Tongue (tissue), 2 donors: ENCODE results near the gene DUOXA1. TPM values are rescaled to one million over a fixed set of nuclear protein-coding genes. Genes with fewer than 3 reads are reported as not detected.
"Not testable (repeated sequence)": the region's sequence is repeated elsewhere in the genome, so short reads cannot be mapped to it uniquely, and the experiment has no call there.

ENCODE experiments used
- DNase-seq: peaks from one replicate; pipeline ENCODE4 v3.0.0-alpha.2; 2015
- total RNA-seq: library from RNA; depleted of rRNA; stranded (reverse); fragments of >200 nt; gene quantifications from one replicate; pipeline ENCODE4 v1.2.3, GENCODE V29; 2014

The DUOXA1 gene
- total RNA-seq, 1 donor from 2014 or later, result 22.2 TPM

DNA sequence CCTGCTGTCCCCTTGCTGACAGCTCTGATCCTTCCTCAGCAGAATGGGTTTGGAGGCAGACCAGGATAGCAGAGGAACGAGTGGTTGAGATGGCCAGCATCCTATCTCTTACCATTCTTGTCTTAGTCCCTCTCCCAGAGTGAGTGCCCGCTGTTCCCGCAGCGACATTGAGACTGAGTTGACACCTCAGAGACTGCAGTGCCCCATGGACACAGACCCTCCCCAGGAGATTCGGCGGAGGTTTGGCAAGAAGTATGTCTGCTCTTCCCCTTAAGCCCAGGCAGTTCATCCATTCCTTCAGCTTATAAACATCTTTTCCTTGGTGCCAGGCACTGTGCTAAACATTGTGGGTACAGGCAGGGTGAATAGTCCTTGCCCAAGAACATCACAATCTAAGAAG, 21.3 kb upstream of the DUOXA1 start:
- DNase-seq, result no peak

DNA sequence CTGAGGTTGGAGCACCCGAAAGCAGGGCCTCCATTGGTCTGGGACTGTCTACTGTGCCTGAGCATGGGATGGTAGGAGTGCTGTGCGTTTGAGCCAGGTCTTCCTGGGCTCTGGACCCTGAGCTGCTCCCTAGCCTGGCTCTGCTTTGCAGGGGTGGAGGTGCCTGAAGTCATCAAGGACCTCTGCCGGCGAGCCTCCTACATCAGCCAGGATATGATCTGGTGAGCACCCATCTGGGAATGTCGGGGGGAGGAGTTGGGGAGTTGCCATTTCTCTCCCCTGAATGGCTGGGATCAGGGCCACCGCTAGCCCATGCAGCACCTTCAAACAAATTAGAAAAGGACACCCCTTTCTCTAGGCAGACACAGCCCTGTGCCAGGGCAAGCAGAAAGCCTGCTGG, 20.8 kb upstream of the DUOXA1 start:
- DNase-seq, result no peak

DNA sequence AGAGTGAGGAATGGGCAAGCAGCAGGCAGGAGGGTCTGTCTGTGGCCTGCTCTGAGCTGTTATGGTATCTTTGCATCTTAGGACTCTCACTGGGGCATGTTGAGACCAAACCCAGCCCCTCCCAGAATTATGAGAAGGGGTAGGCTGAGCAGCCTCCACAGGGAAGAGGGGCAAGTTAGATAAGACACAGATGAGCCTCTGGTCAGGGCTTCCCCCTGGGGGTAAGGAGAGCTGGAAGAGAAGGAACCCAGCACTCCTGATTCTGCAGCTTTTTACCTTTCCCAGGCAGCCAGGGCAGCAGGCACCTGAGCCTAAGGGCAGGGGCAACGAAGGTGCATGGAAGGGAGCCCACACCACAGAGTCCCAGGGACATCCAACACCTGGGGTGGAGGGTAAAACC, 19.4 kb upstream of the DUOXA1 start:
- DNase-seq, result no peak

DNA sequence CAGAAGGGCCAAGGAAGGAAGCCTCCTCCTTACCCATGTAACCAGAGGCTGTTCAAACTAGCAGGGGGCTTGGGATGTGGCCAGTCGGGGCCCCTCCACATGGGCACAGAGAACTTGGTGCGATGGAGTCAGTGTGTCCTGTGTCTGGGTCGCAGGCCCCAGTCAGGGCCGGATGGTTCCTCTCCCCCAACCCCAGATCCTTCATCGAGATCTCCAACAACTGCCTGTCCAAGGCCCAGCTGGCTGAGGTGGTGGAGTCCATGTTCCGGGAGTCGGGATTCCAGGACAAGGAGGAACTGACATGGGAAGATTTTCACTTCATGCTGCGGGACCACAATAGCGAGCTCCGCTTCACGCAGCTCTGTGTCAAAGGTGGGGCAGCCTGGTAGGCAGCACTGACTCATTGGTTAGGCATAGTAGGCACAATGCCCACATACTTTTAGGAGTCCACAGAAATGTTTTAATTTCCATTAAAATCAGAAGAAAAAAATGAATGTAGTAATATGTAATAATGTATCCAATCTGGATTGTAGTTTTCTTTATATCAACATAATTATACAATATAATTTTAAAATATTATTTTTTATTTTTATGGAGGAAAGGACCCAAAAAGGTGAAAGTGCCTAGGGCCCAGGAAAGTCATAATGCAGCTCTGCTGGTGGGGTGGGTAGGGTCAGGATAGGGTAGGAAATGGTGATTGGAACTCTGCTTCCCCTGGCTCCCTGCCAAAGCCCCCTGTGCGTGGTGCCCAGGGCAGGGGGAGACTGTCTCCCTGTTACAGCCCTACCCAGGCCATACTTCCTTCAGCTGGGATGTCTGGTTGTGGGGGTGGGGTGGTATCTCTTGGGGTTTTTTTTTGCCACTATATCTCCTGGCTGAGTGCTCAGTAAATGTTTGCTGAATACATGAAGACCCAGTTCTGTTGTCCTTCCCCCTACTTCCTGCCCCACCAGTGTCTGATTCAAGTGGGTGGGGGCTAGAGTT, 18.7 kb upstream of the DUOXA1 start:
- no peak for DNase-seq

DNA sequence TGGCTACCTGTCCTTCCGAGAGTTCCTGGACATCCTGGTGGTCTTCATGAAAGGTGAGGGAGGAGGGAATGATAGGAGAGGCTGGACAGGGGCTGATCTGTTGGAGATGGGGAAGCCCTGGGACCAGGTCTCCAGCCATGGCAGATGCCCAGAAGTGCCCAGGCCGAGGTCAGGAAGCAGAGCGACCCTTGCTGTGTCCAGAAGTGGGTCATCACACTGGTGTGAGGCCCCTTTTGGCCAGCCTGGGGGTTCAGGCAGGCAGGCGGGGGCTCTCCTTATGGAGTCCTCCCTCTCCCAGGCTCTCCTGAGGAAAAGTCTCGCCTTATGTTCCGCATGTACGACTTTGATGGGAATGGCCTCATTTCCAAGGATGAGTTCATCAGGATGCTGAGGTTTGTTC, 17.9 kb upstream of the DUOXA1 start:
- no peak for DNase-seq

DNA sequence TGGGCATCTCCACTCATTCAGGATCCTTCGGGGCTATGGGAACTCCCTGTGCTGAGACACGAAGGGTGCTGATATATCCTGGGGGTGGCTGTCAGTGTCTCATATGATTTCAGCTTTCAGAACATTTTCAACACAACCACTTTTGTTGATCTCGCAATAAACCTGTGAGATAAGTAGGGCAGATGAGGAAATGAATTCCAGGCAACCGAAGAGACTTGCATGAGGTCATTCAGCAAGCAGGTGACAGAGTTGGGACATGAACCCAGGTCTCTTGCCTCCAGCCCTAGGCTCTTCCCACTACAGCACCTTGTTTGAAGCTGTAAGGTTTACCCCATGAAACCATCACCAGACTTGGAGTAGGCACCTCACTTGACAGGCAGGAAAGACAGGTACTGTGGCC, 16.7 kb upstream of the DUOXA1 start:
- DNase-seq, result no peak

DNA sequence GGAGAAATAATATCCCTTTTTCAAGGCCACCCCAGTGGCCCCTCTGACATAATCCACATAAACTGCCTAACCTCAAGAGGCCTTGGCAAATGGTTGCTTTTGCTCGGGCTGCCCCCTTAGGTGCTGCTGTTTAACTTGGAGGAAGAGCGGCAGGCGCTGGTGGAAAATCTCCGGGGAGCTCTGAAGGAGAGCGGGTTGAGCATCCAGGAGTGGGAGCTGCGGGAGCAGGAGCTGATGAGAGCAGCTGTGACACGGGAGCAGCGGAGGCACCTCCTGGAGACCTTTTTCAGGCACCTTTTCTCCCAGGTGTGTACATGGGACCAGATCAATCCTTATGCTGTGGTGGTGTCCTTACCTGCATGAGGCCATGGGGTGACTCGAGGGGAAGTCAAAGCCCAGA, 15.1 kb upstream of the DUOXA1 start:
- DNase-seq, result no peak

DNA sequence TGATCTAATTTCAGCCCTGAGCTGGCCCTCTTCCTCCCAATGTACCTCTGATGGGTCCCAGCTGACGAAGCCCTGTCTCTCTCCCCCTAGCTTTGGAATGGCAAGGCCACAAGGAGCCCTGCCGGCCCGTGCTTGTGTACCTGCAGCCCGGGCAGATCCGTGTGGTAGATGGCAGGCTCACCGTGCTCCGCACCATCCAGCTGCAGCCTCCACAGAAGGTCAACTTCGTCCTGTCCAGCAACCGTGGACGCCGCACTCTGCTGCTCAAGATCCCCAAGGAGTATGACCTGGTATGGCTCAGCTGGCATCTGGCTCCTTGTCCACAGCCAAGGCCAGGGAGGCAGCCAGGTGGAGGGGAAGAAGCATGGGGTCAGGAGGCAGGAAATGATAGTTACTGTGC, 14.3 kb upstream of the DUOXA1 start:
- DNase-seq, result no peak

DNA sequence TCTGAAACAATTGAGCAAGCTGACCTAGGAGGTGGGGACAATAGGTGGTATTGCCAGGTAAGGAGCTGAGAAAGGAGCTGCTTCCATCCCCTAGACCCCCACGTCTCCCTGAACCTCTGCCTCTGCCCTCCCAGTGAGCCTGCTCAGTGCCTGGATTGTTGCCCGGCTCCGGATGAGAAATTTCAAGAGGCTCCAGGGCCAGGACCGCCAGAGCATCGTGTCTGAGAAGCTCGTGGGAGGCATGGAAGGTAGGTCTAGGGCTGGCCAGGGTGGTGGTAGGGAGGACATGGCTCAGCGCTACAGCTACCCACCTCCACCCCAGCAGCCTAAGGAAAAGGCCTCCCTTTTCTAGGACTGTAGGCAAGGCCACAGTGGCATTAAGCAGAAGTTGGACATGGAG, 13.4 kb upstream of the DUOXA1 start:
- no peak for DNase-seq

DNA sequence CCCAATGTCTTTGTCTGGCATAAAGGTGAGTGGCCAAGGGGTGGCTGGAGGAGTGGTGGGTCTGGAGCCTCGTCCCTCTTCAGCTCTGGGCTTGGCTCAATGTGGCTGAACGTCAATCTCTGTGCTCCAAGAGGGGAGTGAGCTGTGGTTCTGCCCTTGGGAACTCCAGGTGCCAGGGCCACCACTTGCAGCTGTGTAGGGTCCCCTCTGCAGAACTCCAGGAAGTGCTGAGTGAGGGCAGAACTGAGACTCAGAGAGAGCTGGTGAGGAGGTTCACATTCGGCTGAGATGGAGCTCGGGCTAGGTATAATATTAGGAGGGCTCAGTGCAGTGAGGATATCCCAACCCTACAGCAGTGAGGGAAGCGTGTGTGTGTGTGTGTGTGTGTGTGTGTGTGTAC, 11.7 kb upstream of the DUOXA1 start:
- DNase-seq, result no peak

DNA sequence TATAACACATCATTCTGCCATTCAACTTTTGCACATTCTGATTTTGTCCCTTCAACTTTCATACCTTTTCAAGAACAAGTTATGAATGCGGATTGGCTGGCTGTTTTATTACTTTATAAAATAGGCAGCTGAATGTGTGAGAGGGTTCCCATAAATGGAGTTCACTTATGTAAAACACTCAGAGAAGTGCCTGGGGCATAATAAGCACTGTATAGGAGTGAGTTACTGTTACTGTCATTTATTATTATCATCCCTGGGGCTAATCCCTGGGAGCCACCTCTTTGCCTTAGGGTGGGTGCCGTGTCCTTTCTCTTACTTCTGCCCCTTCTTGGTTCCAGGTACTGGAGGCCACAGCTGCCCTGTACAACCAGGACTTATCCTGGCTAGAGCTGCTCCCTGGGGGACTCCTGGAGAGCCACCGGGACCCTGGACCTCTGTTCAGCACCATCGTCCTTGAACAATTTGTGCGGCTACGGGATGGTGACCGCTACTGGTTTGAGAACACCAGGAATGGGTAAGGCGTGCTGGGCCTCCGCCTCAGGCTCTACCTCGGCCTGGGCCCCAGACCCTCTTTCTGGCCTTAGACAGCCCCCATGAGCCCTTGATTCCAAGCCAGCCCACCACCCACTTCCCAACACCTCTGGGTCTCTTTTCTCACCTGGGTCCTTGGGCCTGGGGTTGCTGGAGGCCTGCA, 11.0 kb upstream of the DUOXA1 start:
- no peak for DNase-seq

DNA sequence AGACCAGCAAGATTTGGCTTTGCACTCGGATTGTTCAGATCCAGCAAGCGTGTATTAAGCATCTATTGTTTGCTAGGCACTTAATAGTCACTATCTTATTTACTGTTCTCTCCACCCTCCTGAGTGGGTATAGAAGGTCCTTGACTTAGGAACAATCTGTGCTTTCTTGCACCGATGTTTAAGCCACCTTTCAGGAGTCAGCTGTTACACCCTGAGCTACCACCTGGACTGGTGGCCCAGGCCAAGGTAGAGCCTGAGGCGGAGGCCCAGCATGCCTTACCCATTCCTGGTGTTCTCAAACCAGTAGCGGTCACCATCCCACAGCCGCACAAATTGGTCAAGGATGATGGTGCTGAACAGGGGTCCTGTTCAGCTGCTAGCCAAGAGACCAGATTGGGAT, 10.1 kb upstream of the DUOXA1 start:
- DNase-seq, result no peak

DNA sequence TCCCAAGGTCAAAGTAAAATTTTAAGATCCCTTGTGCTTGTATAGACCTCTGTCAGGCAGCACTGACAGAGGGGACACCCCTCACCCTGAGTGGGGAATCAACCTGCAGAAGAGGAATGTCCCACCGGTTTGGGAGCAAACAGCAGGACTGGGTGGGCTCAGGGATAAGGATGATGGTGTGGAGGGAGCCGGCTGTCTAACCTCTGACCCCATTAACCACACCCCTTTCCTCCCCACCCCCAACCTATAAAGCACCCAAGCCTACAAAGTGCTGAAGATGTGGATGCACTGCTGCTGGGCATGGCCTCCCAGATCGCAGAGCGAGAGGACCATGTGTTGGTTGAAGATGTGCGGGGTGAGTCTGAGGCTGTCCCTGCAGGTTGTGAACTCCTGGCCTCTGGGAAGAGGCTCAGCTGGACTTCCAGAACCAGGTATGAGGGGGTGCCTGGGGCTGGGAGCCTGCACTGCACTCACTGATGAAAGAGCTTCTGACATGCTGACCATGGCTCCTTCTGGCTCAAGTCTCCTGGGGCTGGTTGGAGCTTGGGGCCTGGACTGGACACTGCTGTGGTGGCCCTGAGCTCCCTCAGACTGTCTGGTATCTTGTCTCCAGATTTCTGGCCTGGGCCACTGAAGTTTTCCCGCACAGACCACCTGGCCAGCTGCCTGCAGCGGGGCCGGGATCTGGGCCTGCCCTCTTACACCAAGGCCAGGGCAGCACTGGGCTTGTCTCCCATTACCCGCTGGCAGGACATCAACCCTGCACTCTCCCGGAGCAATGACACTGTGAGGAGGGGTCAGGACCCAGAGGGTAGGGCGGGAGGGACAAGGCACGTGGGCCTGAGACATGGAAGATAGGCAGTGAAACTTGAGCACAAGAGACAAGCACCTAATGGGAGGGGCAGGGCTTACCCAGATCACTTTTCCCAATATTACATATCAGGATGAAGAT, 9.4 kb upstream of the DUOXA1 start:
- no peak for DNase-seq

DNA sequence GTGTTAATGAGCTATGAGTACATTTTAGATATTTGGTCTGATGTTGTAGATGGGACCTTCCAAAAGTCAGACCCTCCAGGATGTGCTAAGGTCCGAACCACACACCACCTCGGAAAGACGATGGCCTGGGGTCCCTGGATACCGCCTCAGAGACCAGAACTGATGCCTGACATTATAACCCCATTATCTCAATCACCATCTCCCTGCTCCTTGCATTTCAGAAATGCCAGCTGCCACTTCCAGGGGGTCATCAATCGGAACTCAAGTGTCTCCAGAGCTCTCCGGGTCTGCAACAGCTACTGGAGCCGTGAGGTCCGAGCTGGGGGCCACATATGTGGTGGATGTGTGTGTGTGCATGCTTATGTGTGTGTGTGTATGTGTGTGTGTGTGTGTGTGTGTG, 8.0 kb upstream of the DUOXA1 start:
- no peak for DNase-seq

DNA sequence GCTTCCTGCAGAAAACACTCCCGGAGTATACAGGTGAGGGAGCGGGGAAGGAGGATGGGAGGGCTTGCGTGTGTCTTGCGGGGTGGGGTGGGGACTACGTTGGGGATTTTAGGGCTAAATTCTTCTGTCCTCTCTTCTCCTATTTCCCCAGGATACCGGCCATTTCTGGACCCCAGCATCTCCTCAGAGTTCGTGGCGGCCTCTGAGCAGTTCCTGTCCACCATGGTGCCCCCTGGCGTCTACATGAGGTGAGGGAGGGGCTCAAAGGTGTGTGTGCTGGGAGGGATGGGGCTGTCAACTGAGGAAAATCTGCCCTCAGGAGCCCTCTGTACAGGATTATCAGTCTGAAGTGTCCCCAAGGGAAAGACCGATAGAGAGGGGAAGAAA, 6.7 kb upstream of the DUOXA1 start:
- DNase-seq, result no peak

DNA sequence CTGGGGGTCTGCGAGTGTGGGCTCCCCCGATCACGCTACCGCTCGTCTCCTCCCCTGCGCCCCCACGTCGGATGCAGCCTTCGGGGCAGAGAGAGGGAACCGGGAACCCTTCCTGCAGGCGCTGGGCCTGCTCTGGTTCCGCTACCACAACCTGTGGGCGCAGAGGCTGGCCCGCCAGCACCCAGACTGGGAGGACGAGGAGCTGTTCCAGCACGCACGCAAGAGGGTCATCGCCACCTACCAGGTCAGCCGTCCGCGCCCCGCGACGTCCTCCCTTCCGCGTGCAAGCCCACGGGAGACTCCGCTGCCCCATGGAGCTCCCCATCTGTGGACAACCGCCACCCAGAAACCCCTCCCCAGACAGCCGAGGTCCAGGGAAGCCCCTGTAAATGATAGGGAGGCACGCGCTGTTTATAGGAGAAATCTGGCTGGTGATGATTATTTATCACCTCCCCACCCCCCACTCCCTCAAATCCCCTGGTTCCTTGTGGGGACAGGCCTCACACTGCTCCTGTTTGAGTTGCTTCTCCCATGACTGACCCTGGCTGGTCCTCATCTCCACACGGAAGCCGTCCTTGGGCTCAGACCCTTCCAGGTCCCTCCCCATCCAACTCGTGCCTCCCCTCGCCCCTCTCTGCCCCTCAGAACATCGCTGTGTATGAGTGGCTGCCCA, 6.2 kb upstream of the DUOXA1 start:
- DNase-seq, result not testable (repeated sequence)

DNA sequence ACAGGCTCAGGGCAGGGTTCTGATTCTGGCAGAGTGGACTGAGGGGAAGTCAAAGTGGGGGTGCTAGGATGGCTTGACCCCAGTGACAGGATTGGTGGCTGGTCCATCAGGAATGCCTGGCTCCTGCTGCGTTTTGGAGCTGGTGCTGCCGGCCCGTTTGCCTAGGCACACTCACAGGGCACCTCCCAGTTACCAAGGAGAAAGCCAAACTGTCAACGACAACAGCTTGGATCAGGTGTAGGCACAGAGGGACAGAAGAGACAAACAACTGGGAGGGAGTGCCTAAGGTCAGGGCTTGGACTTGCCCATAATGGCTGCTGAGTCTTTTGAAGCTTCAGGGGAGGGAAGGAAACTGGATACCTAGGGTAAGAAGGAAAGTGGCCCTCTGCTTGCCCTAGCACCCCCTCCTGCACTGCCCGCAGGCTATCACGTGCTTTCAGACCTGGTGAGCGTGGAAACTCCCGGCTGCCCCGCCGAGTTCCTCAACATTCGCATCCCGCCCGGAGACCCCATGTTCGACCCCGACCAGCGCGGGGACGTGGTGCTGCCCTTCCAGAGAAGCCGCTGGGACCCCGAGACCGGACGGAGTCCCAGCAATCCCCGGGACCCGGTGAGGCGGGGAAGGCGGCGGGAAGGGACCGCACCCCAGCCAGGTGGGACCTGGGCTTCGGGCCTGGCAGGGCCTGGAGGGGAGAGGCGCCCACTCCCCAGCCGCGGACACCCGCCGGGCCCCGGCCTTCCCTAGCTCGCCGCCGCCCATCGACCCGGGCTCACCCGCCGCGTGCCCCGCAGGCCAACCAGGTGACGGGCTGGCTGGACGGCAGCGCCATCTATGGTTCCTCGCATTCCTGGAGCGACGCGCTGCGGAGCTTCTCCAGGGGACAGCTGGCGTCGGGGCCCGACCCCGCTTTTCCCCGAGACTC, 5.3 kb upstream of the DUOXA1 start:
- no peak for DNase-seq

DNA sequence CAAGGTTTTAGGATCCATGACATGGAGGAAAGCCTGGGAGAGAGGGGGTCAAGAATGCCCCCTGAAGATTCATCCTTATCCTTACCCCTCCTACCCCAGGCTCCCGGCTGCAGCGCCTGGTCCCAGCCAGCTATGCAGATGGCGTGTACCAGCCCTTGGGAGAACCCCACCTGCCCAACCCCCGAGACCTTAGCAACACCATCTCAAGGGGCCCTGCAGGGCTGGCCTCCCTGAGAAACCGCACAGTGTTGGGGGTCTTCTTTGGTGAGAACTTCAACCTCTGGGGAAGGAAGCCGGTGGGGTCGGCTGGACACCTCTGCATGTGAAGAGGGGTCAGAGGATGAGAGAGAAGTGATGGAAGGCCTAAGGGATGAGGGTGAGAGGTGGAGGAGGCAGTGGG, 4.4 kb upstream of the DUOXA1 start:
- DNase-seq, result no peak

DNA sequence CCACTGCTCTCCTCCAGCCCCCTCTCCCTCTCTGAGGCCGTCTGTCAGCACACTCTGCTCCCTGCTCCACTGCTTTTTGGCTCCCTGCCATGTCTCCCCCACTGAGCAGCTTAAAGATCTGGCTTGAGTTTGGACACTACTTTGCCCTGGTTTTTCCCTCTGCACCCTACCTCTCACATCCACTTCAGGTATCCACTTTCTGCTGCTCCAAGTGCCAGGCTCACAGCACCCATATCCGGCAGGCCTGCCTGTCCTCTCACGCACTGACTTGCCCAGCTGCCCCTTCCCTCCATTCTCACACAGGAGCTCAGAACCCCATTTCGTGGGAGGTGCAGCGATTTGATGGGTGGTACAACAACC, 3.9 kb upstream of the DUOXA1 start:
- DNase-seq, result no peak

DNA sequence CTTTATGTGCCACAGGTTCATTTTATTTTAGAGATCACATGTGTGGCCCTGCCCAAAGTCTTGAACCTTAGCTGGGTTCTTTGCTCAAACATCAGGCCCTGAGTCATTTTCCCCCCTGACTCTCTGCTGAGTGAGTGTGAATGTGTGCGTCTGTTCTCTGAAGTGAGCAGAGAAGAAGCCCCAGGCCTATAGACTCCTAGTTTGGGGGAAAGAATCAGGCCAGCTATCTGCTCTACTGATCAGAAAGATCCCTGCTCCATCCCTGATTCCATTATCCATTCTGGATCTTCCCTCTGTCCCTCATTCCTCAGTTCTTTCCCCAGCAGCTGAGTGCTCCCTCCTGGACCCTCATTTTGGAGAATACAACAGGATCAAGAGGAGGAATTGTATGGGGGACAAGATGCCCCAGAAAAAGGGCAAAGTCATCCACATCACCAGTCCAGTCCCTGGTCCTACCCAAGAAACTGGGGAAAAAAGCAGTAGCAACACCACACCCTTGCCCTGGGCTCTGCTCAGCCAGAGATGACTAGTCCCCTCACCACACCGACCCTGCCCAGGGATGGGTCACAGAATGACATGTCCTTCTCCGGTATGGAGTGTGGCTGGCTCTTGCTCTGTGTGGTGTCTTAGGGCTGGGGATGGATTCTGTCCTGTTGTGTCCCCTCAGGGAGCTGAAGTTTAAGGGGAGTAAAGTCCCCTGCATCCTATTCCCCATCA, 3.3 kb upstream of the DUOXA1 start:
- no peak for DNase-seq
